Glomerular endothelial cell (primary cell): ENCODE data around the gene SLC12A7. TPM values are rescaled to one million over a fixed set of nuclear protein-coding genes. Genes with fewer than 3 reads are reported as not detected.
"Not testable (repeated sequence)": the region's sequence is repeated elsewhere in the genome, so short reads cannot be mapped to it uniquely, and the experiment has no call there.

Experiments
- DNase-seq: peaks from one replicate; pipeline ENCODE4 v3.0.0-alpha.2; 2011; ENCODE audit warnings: low read depth, low spot score; ENCODE audit errors: extremely low read depth
- total RNA-seq: library from RNA; depleted of rRNA; stranded (reverse); fragments of >200 nt; gene quantifications from 2 replicates; pipeline ENCODE4 v1.2.3, GENCODE V29; 2015

Gene SLC12A7
- 30.4 and 49.8 TPM in 2 replicates for total RNA-seq

DNA sequence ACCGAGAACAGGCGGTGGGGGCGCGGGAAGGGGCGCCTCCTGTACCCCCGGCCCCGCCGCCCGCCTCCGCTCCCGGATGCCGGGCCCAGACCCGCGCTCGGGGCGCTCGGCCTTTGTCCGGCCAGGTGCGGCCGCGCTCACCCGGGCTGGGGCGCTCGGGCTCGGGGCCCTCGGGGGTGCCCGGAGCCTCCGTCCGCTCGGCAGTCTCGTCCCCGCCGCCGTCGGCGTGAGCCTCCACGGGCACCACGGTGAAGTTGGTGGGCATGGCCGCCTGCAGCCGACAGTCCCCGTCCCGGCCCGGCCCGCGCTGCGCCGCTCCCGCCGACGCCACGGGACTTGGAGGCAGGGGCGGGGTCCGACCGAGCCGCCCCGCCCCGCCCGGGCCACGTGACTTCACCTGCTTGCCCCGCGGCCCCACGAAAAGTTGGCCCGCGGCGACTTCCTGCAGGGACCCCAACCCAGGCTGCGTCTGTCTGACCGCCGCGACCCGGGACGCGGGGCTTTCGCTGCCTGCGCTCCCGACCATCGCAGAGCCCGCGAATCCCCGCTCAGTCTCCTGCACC lies at the start of gene SLC12A7:
Gene SLC12A7 (minus strand): TSS at position 337 of the 563 bp plus-strand sequence. CDS start 72 bp downstream, at position 265.
- DNase-seq = no peak

DNA sequence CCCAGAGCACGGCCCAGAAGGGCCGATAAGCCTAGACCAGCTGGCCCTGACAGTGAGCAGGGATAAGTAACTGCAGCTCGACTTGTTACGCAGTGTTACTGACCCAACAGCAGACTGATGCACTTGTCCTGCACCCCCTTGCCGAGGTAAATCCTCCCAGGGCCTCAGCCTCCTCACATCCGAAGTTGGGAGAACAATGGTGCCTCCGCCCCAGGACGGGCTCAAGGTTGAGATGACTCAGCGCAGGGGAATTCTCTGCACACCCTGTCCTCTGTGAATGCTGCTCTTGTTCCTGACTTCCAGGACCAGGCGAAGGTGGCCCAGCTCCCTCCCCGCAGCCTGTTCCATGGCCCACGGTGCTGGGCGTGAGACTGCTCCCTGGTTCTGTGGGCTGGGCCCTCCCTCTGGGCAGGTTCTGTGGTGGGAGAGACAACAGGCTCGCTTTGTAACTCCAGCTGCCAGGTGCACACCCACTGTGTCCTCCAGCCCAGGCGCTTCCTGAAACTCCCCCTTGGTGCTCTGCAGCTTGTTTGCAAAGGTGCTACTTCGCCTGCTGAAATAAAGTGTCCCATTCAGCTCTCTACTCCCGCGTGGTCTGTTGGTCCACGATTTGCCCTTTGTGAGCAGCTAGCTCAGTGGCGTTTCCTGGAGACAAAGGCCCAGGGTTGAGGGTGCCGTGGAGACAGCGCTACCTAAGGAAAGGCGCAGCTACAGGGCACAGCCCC lies 49.4 kb upstream of the SLC12A7 start:
- no peak for DNase-seq

DNA sequence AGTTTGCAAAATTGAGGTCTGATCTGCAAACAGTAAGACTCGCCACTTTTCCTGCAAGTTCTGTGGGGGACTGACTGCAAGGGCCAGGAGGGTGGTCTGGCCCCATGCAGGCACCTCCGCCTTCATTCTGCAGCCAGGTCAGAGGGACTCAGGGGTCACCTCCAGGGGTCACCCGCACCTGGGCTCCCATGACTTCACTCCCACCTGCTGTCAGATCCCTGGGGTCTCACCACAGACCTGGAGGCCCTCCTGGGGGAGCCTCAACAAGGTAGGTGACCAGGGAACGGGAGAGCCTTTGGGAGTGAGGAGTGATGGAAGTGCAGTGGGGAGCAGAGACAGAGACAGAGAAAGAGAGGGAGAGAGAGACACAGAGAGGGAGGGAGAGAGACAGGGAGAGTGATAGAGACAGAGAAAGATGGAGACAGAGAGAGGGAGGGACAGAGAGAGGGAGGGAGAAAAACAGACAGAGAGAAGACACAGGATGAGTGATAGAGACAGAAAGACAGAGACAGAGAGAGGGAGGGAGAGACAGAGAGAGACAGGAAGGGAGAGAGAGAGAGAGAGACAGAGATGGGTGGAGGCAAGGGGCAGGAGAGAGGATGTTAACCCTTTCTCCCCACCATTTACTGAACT lies 48.0 kb upstream of the SLC12A7 start:
- no peak for DNase-seq

DNA sequence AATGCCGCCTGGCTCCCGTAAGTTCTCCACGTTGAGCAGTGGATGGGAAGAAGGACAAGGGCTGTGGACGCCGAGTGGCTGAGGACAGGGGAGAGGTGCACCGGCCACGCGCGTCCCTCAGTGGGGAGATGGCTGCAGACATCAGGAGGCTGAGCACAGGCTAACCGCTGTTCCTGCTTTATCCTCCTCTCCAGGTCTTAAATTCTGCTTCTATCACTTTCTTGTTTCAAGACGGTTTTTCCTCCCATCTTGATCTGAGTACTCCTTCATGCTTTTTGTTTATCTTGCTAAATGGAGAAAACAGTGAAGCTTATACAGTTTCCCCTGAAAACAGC lies 47.4 kb upstream of the SLC12A7 start:
- DNase-seq = no peak

DNA sequence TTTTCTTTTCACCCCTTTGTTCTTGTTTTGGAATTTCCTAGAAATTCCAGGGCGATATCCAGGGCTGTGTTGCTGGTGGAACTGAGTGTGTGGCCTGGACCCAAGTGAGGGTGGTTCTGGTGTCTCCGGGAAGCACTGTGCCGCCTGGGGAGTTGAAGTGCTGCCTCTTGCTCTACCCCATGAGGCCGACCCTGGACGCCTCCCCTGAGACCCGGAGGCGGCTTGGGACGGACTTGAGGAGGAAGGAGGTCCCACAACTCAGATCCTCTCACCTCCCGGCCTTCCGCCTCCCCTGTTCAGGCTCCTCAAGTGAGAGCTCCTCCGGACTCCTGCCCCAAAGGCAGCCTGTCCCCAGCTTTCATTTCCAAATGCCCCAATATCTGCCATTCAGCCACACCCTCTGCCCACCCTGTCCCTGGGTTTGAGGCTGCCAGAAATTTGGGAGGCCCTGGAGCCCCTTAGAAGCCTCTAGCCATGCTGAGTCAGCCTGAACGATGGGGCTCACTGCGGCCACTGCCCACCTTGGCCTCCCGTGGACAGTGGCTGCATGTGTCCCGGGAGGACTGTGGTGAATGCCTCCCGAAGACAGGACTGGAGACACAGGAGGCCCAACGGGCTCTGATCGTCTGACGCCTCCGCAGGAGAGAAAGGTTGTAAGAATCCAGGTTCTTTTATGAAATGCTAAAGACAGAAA lies 46.9 kb upstream of the SLC12A7 start:
- DNase-seq = no peak

DNA sequence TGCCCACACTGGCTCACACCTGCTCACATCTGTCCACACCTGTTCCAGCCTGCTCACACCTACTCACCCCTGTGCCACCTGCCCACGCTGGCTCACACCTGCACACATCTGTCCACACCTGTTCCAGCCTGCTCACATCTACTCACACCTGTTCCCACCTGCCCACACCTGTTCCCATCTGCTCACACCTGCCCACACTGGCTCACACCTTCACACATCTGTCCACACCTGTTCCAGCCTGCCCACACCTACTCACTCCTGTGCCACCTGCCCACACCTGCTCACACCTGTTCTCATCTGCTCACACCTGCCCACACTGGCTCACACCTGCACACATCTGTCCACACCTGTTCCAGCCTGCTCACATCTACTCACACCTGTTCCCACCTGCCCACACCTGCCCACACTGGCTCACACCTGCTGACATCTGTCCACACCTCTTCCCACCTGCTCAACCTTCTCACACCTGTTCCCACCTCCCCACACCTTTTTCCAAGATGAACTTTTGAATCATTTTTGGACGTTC lies 45.7 kb upstream of the SLC12A7 start:
- not testable (repeated sequence) for DNase-seq

DNA sequence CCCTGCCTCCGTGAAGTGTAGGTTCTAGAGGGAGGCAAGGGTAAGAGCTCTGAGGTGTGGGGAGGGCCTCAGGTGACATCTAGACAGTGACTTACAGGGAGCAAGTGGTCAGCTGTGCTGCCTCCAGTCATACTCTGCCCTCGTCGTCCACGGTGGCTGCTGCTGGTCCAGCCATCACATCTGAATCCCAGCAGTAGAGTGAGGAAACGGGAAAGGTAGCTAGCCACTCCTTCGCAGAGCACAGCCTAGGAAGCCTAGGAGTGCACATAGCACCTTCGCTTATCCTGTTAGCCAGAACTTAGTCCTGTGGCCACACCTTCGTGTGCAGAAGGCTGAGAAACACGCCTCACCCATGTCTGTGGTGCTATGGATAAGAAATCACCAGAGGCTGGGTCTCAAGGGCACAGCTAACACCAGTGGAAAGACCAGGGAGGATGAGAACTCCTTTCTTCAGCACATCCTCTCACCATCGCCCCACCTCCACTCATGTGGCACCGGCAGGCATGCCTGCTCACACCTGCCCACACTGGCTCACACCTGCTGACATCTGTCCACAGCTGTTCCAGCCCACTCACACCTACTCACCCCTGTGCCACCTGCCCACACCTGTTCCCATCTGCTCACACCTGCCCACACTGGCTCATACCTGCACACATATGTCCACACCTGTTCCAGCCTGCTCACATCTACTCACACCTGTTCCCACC lies 45.0 kb upstream of the SLC12A7 start:
- no peak for DNase-seq

DNA sequence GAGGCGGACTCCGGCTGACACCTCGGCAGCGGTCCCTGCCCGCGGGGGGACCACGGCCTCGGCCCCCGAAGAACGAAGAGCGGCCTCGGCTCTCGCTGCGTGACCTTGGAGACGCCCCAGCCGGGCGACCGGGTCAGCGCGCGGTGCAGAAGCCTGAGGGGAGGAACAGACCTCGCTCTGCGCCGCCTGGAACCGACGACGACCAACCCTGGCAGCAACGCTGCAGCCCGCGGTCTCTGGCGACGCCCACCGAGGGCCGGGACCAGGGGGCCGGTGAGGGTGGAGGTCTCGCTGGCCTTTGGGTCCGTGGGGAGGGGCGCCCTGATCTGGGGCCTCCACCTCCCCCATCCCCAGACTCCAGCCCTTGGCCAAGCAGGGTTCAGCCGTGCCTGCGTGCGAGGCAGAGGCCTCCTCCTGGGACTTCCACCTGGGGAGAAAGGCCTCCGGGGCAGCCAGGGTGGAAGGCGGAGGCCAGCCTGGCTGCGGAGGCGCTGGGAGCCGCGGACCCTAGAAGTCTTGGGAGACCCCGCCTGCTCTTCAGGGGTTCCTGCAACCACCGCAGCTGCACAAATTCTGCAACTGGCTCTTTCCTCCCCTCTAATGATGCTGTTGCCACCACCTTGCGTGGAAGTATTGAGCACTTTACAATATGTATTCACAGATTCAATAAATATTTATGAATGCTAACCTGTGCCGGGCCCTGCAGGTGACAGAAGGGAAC lies 44.3 kb upstream of the SLC12A7 start:
- no peak for DNase-seq

DNA sequence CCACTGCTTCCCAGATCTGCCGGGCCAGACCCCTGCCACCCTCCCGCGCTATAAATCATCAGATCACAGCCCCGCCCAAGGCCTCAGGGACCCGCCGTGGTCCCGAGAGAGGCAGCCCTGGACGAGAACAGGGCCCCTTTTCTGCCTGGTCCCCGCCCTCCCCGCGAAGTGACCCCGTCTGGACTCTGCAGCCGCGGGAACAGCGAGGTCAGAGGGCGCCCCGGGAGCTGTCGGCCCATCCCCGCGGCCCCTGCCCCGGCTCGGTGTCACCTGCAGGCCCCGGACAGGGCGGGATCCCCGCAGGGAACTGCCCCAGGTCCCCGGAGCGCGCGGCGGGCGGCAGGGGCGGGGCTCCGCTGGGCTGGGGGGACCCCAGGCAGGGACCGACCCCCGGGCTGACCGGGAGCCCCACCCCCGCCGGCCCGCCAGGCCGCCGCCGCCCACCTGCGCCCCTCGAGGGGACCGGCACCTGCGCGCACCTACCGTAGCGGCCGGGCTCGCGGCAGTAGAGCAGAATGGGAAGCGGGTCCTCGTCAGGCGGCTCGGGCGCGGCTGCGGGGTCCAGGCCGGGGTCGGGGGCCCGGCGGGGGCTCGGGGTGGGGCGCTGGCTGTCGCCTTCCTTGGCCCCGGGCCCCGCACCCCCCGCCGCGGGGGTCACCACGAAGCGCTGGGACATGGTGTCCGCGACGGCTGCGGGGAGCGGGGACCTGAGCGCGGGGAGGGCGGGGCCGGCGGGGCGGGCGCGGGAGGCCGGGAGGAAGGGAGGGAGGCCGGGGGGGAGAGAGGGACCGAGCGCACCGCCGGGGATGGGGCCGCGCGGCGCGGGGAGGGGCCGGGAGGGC lies 43.5 kb upstream of the SLC12A7 start:
- no peak for DNase-seq

DNA sequence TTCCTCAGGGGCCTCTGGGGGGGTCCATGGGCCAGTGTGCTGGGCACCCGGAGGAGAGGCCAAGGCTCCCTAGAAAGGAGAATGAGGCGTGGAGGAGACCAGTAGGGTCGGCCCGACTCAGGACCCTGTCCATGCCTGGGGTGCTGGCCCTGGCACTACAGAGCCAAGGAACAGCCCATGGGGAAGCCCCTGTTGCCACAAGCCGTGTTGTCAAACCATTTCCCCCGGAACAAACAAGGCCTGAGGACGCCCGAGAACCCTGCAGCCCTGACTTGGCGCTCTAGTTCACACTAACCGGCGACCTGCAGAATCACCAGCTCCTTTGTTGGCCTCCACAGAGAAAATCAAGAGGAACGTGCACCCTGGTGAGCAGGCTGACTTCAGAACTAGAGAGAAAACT lies 41.6 kb upstream of the SLC12A7 start:
- DNase-seq = no peak

DNA sequence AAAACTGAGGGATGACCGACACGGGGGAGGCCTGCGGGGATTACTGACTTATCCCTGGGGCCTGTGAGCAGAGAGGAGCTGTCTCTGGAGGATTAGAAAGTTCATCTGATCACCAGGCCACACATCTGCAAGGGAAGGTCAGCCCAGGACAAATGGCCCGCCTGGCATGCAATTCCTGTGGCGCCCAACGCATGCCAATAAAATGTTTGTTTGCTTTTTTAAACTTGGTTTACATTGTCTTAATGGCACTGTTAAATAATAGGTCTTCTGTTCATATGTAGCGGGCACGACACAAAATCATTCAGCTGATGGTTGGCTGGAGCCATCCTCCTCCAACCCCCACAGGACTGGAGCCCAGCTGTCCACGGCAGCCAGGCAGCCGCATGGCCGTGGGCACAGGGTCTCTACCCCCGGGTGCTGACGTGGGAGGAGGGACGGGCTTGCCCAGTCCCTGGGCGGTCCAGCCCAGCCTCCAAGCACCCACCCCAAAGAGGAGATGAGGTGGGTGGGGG lies 41.0 kb upstream of the SLC12A7 start:
- no peak for DNase-seq

DNA sequence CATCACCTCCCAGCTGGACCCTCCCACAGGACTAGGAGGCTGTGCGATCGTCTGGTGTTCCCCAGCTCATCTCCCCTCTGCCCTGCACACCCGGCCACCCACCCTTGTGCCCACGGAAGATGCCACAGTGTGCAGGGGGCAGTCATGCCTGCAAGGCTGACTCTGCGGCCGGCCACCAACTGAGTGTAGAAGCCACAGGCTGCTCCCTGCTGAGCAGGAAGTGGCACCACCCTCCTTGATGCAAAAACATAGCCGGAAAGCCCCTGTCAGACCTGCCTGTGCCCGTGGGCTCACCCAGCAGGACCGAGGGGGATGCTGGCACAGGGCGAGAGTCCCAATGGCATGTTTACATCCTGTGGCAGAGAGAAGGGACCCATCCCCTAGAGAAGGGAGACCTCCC lies 40.3 kb upstream of the SLC12A7 start:
- no peak for DNase-seq

DNA sequence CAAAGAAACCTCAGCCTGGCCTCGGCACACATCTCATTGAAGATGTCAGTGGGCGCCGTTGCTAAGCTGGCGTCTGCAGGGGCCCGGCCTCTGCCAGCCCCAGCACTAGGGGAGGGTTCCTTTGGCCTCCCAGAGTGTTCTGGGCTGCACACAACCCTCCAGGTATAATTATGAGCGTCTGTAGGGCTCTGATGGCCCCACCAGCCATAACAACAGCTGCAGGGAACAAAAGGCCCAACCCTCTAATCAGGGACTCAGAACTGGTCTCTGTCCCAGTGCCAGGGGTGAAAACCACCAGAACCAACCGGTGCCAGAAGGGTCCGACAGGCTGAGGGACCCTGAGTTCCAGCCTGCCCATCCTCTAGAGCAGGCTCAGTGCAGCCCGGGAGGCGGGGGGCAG lies 39.5 kb upstream of the SLC12A7 start:
- no peak for DNase-seq

DNA sequence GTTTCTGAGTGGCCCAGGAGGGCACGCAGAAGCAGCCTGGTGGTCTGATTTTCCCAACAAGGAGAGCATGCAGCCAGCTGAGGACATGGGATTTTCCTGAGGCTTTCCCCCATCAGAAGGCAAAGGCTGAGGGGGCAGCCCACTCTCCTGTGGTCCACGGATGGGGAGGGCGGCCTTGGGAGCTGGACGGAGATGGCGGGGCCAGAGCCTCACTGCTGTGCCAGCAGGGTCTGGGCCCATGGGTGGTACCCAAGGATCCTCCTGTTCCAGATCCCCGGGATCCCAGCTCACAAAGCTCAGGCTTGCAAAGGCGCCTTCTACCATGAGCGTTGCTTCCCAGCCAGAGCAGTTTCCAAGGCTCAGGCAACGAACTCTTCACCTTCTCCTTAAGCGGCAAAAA lies 39.0 kb upstream of the SLC12A7 start:
- no peak for DNase-seq

DNA sequence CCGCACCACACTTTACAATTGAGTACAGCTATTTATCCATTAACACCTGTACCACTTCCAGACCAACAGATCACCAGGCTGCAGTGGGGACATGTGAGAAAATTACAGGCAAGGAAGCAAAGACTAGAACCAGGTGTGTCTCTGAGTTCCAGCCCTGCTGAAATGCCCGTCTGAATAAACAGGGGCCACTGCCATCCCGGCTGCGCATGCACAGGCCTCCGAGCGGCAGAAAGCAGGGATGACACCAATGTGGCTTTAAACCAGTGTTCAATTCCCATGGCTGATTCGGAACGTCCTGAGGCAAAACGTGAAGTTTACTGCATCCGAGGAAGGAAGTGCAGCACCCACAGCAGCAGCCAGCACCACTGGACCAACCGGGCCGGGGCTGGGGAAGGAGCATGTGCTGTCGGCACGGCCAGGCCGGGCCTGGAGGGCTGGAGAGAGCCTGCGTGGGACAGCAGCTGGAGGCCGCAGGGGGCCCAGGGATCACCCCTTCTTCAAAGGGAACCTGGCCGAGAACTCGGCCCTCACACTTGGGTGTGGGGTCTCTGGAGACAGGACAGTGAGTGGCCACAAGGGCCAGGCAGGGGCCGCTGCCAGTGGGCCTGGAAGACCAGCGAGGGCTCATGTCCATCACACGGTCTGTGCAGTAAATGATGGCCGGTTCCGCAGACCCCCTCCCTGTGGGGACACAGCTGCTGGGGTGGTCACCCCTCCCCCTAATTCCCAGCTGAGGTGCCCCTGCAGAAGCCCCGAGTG lies 33.0 kb upstream of the SLC12A7 start:
- no peak for DNase-seq

DNA sequence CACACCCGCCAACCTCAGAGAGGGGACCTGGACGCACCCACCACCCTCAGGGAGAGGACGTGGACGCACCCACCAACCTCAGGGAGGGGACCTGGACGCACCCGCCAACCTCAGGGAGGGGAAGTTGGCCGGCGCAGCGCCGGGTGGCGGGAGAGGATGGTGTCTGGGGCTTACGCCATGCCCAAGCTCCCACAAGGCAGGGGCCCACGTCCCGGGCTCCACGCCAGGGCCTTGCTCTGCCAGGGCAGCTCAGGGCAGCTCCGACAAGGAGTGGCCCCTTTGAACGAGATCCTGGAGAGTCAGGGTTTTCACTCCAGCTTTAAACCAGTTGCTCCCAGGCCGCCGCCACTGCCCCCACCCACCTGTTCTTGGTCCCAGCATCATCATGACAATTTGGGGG lies 32.2 kb upstream of the SLC12A7 start:
- no peak for DNase-seq

DNA sequence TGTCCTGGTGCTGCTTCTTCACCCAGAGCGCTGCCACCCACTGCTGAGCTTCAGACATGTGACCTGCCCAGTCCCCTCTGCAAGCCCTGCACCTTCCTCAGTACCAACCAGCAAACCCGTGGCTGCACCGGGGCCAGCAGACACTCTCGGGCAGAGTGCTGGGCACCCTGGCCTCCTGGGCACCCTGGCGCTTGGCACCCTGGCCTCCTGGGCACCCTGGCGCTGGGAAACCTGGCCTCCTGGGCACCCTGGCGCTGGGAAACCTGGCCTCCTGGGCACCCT lies 31.7 kb upstream of the SLC12A7 start:
- DNase-seq = no peak

DNA sequence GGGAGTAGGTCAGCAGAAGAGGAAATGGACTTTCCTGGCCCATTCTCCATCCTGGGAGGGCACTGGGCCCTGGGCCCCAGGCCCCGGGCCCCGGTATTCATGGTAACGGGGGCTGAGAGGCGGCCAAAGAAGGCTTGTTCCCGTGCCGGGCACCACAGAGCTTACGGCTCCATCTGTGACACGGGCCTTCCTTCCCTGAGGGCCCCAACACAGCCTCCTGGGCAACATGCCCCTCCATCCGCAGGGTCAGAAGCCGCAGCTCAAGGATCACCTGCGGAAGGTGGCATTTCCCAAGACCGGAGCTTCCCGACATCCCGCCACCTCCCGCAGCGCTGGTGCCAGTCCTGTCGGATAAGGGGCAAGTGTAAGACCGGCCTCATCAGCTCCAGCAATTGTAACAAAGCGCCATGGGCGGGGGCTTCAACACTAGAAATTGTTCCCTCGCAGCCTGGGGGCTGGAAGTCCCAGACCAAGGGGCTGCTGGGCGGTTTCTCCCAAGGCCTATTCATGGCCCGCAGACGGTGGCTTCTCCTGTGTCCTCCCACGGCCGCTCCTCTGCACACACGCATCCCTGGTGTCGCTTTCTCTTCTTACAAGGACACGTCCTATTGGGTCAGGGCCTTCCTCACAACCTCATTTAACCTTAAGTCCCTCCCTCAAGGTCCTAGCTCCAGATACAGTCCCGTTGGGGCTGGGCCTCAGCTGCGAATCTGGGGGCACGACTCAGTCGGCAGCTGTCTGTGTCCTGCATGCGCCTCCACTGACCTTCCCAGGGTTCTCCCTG lies 31.2 kb upstream of the SLC12A7 start:
- DNase-seq = no peak
